Right ventricle myocardium inferior (tissue), 1 donor: Measurements from ENCODE around the gene NCKAP5L. TPM values are rescaled to one million over a fixed set of nuclear protein-coding genes. Genes with fewer than 3 reads are reported as not detected.
"Not testable (repeated sequence)": the region's sequence is repeated elsewhere in the genome, so short reads cannot be mapped to it uniquely, and the experiment has no call there.

Experiments used
- ATAC-seq: fragments of 200-7000 bp; cut with Tn5 transposase; one replicate; pipeline ENCODE4 v1.9.1; 2020; ENCODE audit warnings: mild to moderate bottlenecking, moderate library complexity
- DNase-seq: peaks from one replicate; pipeline ENCODE4 v3.0.0; 2021; ENCODE audit errors: missing footprints
- intact Hi-C: fragments of 100-400 bp; cut with DNase I; formaldehyde crosslinking; loops from one replicate; pipeline ENCODE4 v1.11.0; 2022
- total RNA-seq: library from RNA; stranded (reverse); fragmentation: NEBNext Ultra II Directional; extraction: Animal tissue kit (Norgen Biotek cat#: 25700); gene quantifications from one replicate; pipeline ENCODE4 v1.2.1, GENCODE V29; 2021
- donor health status: DM: no; HTN: yes; CAD: no; lungs with severe emphysema.

NCKAP5L gene
- total RNA-seq, 1 donor from 2014 or later, result 32.7 TPM

DNA sequence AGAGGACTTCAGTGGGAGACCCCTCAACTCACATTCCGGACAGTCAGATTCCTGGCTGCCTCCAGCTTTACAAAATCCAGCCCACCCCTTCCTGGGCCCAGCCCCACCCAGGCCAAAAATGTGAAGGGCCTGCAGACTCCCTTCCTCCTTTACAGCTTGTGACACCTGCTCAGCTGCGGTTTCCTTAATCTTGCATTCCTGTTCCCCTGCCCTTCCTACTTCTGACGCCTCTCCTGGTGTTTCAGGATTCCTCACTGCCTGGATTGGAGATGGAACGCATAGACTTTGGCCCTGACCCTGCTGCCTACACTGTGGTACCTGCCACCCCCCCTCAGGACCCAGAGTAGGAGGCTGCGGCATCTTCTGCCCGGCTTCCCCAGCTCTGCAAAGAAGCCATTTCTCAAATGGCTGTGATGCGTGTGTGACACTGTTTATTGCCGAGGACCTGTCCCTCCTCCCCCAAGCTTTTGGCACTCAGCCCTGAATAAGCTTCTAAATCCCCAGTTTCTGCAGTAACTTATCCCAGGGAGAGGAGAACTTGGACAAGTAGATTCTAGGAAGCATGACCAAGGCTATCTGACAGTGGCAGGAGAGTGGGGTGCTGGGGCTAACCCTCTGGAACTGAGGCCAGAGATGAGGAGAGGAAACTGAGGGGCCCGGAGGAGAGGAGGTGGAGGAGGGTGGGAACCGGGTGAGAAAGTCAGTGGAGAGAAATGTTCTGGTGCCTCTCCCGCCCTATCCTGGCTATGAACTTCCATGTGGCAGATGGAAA, 39.5 kb upstream of the NCKAP5L start:
- ATAC-seq, result peak; percentile 1
- intact Hi-C loops, result loop anchor here (1.0 to 5.0 kb wide), 4 partner anchors 78 to 205 kb away; partner anchors contain the start of gene ASIC1
- DNase-seq, result no peak

DNA sequence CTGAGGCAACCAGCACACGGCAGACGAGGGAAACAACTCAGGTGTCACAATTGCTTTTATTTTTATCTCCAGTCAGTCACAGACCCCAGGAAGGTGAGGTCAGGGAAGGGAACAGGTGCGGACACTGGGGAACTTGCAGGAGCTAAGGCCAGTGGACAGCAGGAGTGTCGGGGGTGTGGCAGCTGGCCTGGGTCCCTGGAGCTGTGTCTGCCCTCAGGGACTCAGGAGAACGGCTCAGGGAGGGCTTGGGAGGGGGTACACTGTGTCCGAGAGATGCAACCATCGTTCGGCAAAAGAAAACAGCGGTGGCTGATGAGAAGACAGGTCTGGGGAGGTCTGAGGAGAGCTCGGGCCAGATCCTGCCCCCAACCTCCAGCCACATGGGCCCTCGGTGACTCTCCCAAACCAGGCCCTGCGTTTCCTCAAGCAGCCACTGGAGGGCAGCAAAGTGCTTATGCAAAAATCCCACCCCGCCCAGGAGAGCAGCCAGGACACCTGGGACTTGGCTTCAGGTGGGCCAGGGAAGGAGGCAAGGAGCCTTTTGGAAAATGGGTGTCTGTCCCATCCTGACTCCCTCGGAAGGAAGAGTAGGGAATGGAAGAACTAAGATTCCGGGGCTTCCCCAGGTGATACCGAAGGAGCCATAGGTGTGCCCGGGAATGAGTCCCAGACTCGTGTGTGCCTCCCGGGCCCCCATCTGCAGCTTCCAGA, 38.8 kb upstream of the NCKAP5L start:
- intact Hi-C loops, result loop anchor here (1.0 to 5.0 kb wide), 3 partner anchors 78 to 205 kb away; partner anchors contain the start of gene ASIC1
- DNase-seq (peak; percentile 85), ATAC-seq (no peak)

GRCh38 chr12:49865782-49866135, 37.5 kb upstream of the NCKAP5L start:
- no peak for DNase-seq
- intact Hi-C loops, result loop anchor here (2.0 to 5.0 kb wide), 2 partner anchors 191 to 207 kb away; partner anchors contain the start of gene ASIC1
- no peak for ATAC-seq

DNA sequence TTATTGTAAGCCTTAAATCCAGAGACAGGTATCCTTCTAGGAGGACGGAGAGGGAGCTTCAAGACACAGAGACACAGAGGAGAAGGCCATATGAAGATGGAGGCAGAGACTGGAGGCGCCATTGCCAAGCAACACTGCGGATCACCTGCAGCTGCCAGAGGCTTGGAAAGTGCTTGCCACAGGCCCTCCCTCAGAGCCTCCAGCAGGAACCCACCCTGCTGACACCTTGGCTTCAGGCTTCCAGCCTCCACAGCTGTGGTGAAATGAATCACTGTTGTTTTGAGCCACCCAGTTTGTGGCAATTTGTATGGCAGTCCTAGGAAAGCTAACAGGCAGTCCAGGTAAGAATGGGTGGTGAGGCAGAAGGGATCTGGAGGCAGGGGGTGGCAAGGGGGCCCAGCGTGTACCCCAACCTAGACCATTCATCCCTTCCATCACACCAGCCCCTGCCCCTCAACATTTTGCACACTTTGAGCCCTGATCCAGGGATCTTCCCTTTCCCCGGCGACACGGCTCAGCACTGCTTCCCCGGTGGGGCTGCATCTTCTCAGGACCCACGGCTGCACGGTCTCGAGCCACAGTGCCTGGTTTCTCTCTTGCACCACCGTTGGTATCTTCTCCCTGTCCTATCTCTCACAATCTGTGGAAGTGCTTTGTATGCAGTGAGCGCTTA, 37.0 kb upstream of the NCKAP5L start:
- DNase-seq (no peak), ATAC-seq (no peak)
- intact Hi-C loops, result loop anchor here (5.0 kb wide), 1 partner anchor 207 kb away; no protein-coding TSS in a partner anchor

DNA sequence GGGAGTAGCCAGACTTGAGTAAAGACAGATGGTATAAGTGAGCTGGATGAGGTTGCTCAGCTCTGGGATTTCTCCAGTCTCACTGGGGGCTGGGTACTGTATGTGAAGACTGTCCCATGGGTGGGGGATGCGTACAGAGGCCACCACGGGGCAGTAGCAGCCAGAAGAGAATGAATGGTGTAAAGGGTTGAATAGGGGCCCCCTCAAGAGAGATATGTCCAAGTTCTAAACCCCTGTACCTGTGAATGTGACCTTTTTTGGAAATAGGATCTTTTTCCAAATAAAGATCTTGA, 36.5 kb upstream of the NCKAP5L start:
- intact Hi-C loops, result loop anchor here (5.0 kb wide), 1 partner anchor 208 kb away; no protein-coding TSS in a partner anchor
- ATAC-seq, result no peak
- DNase-seq, result no peak

DNA sequence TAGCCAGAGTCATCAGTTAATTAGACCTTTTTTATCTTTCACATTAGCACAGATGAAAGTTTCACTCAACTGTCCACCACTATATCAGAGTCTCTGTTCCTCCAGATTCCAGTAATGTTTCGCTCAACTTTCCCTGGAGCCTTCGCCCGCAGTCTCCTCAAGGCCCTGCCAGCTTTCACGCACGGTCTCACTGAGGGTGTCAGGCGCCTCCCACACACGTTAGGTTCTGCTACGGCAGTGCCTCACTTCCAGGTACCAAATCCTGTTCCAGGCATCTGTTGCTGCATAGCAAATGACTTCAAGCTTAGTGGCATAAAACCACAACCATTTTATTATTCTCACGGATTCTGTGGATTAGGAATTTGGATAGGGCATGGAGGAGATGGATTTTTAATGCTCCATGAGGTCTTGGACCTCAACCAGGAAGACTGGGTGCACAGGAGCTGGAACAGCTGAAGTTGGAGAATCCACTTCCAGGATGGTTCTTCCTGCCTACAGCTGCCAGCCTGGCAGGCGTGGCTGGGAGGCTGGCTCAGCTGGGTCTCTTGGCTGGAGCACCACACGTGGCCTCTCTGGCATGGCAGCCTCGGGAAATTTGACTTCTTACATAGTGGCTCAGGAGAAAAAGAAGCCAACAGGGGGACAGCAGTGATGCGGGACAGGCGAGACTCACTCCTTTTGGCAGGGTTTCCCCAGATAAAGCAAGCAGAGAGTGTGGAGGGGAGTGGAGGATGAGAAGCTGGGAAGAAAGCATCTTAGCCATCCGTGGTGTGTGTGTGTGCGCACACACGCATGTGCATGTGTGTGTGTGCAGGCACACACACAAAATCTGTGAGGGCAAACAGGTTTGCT, 36.0 kb upstream of the NCKAP5L start:
- ATAC-seq (no peak), DNase-seq (no peak)
- intact Hi-C loops, result no loop called here

DNA sequence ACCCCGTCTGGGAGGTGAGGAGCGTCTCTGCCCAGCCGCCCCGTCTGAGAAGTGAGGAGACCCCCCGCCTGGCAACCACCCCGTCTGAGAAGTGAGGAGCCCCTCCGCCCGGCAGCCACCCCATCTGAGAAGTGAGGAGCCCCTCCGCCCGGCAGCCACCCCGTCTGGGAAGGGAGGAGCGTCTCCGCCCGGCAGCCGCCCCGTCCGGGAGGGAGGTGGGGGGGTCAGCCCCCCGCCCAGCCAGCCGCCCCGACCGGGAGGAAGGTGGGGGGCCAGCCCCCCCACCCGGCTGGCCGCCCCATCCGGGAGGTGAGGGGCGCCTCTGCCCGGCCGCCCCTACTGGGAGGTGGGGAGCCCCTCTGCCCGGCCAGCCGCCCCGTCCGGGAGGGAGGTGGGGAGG, 32.7 kb upstream of the NCKAP5L start:
- ATAC-seq, DNase-seq, intact Hi-C loops: not testable (repeated sequence)

- intact Hi-C loops, DNase-seq, ATAC-seq: not testable (repeated sequence)
Measured at GRCh38 chr12:49855890-49856289, 27.7 kb upstream of the NCKAP5L start.

- intact Hi-C loops, result no loop called here
- ATAC-seq, result no peak
Measured at GRCh38 chr12:49854976-49855375, 26.8 kb upstream of the NCKAP5L start.

GRCh38 chr12:49853671-49854070, 25.5 kb upstream of the NCKAP5L start:
- no peak for ATAC-seq
- DNase-seq, result no peak
- intact Hi-C loops, result no loop called here

More at GRCh38 chr12:49854976-49855375, 26.8 kb upstream of the NCKAP5L start:
- no peak for DNase-seq

DNA sequence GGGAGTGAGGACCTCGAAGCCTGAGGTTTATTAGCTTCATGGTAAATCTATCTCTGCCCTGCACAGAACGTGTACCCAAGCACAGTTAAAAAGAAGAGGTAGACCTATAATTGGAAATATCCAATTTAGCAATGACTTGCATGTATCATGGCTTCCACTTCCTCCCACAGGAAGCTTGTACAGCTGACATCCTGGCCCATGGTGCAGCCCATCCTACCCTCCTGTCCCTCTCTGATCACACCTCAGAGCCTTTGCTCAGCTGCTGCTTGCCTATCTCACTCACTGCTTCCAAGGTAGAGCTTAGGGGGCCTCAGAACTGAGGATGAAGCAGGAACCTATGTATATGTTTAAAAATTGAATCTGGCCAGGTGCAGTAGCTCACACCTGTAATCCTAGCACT, 18.9 kb upstream of the NCKAP5L start:
- ATAC-seq (no peak), DNase-seq (no peak)
- intact Hi-C loops, result no loop called here

- no peak for ATAC-seq
- intact Hi-C loops, result no loop called here
- no peak for DNase-seq
Measured at GRCh38 chr12:49846032-49846431, 17.8 kb upstream of the NCKAP5L start.

DNA sequence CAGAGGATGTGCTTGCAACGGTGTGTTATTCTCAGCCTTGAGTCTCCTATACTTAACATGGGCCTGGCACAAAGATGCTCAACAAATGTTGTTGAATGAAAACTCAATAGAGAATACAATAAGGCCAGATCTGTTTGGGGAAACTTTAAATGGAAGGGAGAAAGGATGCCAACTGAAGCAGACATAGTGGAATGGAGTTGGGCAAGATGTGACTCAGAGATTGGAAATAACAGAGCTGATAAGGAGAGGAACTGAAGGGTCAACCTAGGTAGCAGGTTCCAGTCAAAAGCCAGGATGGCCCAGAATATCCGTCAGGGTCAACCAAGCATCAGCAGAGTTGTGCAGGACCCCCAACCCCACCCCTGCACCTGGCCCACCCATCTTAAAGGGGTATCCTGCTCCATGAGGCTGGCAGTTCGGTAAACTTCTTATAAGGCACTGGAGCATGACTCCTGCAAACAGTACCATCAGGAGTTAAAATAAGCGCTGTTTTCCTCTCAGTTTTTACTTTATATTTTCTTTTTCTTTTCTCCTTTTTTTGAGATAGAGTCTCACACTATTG, 15.7 kb upstream of the NCKAP5L start:
- intact Hi-C loops, result no loop called here

GRCh38 chr12:49843411-49843810, 15.2 kb upstream of the NCKAP5L start:
- intact Hi-C loops, result no loop called here
- no peak for DNase-seq
- no peak for ATAC-seq

More for the DNA sequence above, 15.7 kb upstream of the NCKAP5L start:
- DNase-seq (no peak), ATAC-seq (no peak)

DNA sequence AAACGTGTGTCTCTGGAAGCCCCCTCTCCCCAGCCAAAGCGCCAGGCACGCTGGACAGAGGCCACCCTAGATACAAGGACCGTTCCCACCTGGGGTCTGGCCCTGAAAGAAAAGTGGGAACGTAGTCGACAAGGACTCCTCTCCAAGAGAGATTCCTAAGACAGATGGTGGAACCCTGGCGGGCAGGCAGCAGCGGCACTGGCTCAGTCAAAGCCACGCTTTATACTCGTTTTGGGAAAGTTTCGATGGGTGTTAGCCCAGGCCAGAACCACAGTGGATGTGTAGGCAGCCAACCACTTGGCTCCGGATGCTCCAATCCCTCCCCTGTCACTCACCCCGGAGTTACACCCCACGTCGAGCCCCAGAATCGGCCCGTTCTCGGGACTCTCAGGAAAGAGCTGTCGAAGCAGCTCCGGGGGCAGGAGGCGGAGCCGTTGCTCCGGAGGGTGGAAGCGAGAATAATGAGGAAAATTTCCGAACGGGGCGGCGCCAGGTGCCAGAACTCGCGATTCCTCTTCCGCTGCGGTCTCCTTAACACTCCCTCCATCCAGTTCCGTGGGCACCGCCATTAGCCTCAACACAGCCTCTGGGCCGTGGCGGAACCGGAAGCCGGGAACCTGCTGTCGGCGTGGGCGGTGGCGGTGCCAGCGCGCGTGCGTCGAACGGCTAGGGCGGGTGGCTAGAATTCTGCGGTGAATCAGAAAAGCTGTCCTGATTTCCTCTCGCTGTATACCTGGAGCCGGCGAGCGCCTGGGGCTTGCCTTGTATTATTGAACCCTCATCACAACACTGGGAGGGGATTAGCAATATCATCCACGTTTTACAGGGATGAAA, 14.5 kb upstream of the NCKAP5L start, which contains the start of gene BCDIN3D:
BCDIN3D (minus strand) TSS at position 588 of the 834 bp plus-strand sequence; CDS start at position 569, 19 bp downstream.
- intact Hi-C loops, result no loop called here
- peak; percentile 97 for DNase-seq
- ATAC-seq, result peak; percentile 96

DNA sequence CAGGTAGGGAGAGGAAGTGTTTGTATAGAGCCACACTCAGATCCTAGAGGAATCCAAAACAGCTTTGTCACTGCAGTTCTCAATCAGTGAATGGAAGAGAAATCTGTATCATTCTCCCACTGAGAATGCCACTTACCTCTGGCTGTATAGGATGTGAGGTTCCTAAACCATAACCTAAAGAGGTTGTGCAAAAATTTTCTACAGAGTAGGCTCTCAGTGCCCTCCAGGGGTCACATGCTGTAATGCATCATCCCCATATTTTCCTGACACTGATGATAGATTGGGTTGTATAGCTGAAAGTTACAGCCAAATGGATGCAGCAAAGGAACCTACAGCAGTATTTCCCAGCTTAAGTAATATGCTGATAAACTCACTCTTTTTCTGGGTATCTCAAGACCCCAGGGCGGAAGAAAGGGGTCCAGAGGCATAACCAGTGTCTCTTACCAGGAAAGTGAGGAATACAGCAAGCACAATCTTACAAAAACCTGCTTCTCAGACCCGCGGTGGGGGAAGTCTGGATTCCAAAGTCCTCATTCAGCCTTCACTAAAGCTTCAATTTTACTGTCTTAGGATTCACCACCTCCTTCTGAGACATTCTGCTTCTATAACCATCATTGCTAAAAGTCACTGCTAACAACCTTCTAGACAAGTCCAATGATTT, 10.9 kb upstream of the NCKAP5L start:
- intact Hi-C loops, result loop anchor here (1.0 kb wide), 1 partner anchor 63 kb away; no protein-coding TSS in a partner anchor
- ATAC-seq (no peak), DNase-seq (no peak)
